B cell (primary cell): ENCODE results near the gene SATB2. TPM values are rescaled to one million over a fixed set of nuclear protein-coding genes. Genes with fewer than 3 reads are reported as not detected.

Source experiments
- ATAC-seq: fragments of 200-7000 bp; cut with Tn5 transposase; one replicate; pipeline ENCODE4 v1.10.0; 2021; ENCODE audit warnings: low read depth, mild to moderate bottlenecking, moderate number of reproducible peaks, moderate library complexity
- CTCF ChIA-PET: fragments of 350-600 bp; sonication (Branson Sonifier 250); formaldehyde crosslinking; loops from one replicate; lab custom pipeline; 2021; ENCODE audit warnings: antibody characterized with exemption, inconsistent platforms; lab: Charles Lee
- POLR2A ChIA-PET: fragments of 350-600 bp; sonication (Branson Sonifier 250); formaldehyde crosslinking; loops from one replicate; lab custom pipeline; 2021; ENCODE audit warnings: antibody characterized with exemption; lab: Charles Lee
- DNase-seq: peaks from one replicate; pipeline ENCODE4 v3.0.0; 2013
- H2AFZ ChIP-seq: 2 replicates; pipeline ENCODE4 v1.6.1; 2012; ENCODE audit warnings: mild to moderate bottlenecking, low read depth, low read length; ENCODE audit not compliant: insufficient read depth, poor library complexity, severe bottlenecking
- H3K27ac ChIP-seq, 2 donors: 1 replicate in 1 of 2; 2 replicates in 1 of 2; pipeline ENCODE4 v1.5.1; 2012 to 2013; ENCODE audit warnings: low read length in 2 of 2, mild to moderate bottlenecking in 2 of 2, moderate library complexity in 1 of 2
- H3K27me3 ChIP-seq, 4 experiments: fragments of 200-600 bp in 1 of 4; sonication (generic) in 1 of 4; replicated peaks in 1 of 4; 1 replicate in 2 of 4; 2 replicates in 2 of 4; pipeline versions ENCODE4 v1.6.1 to v1.7.0; 2013 to 2016; ENCODE audit warnings: low read length in 3 of 4, mild to moderate bottlenecking in 2 of 4, mixed read lengths in 1 of 4, moderate library complexity in 1 of 4; ENCODE audit not compliant: insufficient read depth in 4 of 4, control insufficient read depth in 3 of 4; ENCODE audit errors: control extremely low read depth in 1 of 4
- H3K36me3 ChIP-seq, 2 experiments: replicated peaks in 1 of 2; 1 replicate in 1 of 2; 2 replicates in 1 of 2; pipeline versions ENCODE4 v1.6.1 to v1.7.1; 2013; ENCODE audit warnings: low read length in 1 of 2; ENCODE audit not compliant: insufficient read depth in 2 of 2, control insufficient read depth in 1 of 2; ENCODE audit errors: control extremely low read depth in 1 of 2, extremely low read depth in 1 of 2
- H3K4me1 ChIP-seq, 2 donors: fragments of 200-600 bp in 1 of 2; sonication (generic) in 1 of 2; 1 replicate in 1 of 2; 2 replicates in 1 of 2; pipeline versions ENCODE4 v1.5.1 to v1.6.1; 2013 to 2017; ENCODE audit warnings: low read length in 2 of 2; ENCODE audit not compliant: control insufficient read depth in 2 of 2, insufficient read depth in 2 of 2
- H3K4me2 ChIP-seq: replicated peaks from 2 replicates; pipeline ENCODE3; 2012; ENCODE audit warnings: mild to moderate bottlenecking, low read depth, low read length; ENCODE audit not compliant: poor library complexity, severe bottlenecking
- H3K4me3 ChIP-seq, 5 experiments: fragments of 200-600 bp in 1 of 5; sonication (generic) in 1 of 5; 1 replicate in 3 of 5; 2 replicates in 2 of 5; pipeline versions ENCODE4 v1.5.1 to v1.7.0; 2011 to 2016; ENCODE audit warnings: low read length in 4 of 5, mild to moderate bottlenecking in 4 of 5, low read depth in 2 of 5, control low read depth in 1 of 5, moderate library complexity in 1 of 5; ENCODE audit not compliant: insufficient read depth in 1 of 5; ENCODE audit errors: control extremely low read depth in 1 of 5, extremely low read depth in 1 of 5
- H3K79me2 ChIP-seq: fragments of 200-600 bp; sonication (generic); one replicate; pipeline ENCODE4 v1.6.0; 2016; ENCODE audit warnings: low read length; ENCODE audit not compliant: control insufficient read depth, insufficient read depth
- H3K9ac ChIP-seq: fragments of 200-600 bp; sonication (generic); 2 replicates; pipeline ENCODE4 v1.6.1; 2017; ENCODE audit warnings: mild to moderate bottlenecking, low read length, moderate library complexity
- H3K9me3 ChIP-seq, 3 donors: one replicate each; pipeline versions ENCODE4 v1.6.1 to v1.7.1; 2013; ENCODE audit warnings: low read length in 2 of 3; ENCODE audit not compliant: control insufficient read depth in 2 of 3, insufficient read depth in 1 of 3; ENCODE audit errors: control extremely low read depth in 1 of 3
- H4K20me1 ChIP-seq: 2 replicates; pipeline ENCODE4 v1.6.0; 2012; ENCODE audit warnings: mild to moderate bottlenecking, low read length; ENCODE audit not compliant: insufficient read depth, control insufficient read depth, poor library complexity, severe bottlenecking
- H3K27ac Mint-ChIP-seq: one replicate; pipeline ENCODE4 v1.8.0; 2021; ENCODE audit warnings: mixed read lengths
- H3K27me3 Mint-ChIP-seq: one replicate; pipeline ENCODE4 v1.8.0; 2021; ENCODE audit warnings: mixed read lengths
- H3K4me1 Mint-ChIP-seq: one replicate; pipeline ENCODE4 v1.8.0; 2021; ENCODE audit warnings: mixed read lengths
- H3K4me3 Mint-ChIP-seq: one replicate; pipeline ENCODE4 v1.8.0; 2021; ENCODE audit warnings: mixed read lengths
- H3K9me3 Mint-ChIP-seq: one replicate; pipeline ENCODE4 v1.8.0; 2022; ENCODE audit warnings: mixed read lengths; ENCODE audit not compliant: insufficient read depth
- EZH2 ChIP-seq: IDR thresholded peaks from 2 replicates; pipeline ENCODE4 v1.6.1; 2012; ENCODE audit warnings: borderline replicate concordance, low read depth, mild to moderate bottlenecking, moderate library complexity, low read length; ENCODE audit not compliant: insufficient read depth, poor library complexity, severe bottlenecking
- WGBS: methylation state at CpG from one replicate; pipeline ENCODE4 v1.1.5; 2013; ENCODE audit warnings: missing lambda C conversion rate; ENCODE audit not compliant: insufficient coverage; 5-methylcytosine and 5-hydroxymethylcytosine counted together
- intact Hi-C: fragments of 100-400 bp; cut with micrococcal nuclease; formaldehyde crosslinking; loops from one replicate; pipeline ENCODE4 v1.10.0; 2022
- polyA plus RNA-seq: library from polyadenylated mRNA; depleted of rRNA; stranded (reverse); fragments of >200 nt; gene quantifications from 2 replicates; pipeline ENCODE4 v1.2.3, GENCODE V29; 2012
- total RNA-seq, 2 donors: library from RNA; stranded (reverse); fragments of 120-200 nt in 1 of 2; gene quantifications; 1 replicate in 1 of 2; 2 replicates in 1 of 2; pipeline versions ENCODE4 v1.2.3 to v1.2.4, GENCODE V29; 2013 to 2022
- TF ChIP-seq, protein P1 (sequence below): fragments of 200-600 bp; IDR thresholded peaks from one replicate; pipeline ENCODE4 v1.8.0; 2022; ENCODE audit warnings: antibody characterized with exemption, mild to moderate bottlenecking

Gene SATB2
- total and polyA plus RNA-seq, 2 donors (not counting 1 experiment from before 2014, with no cell fraction given) = 0.13 to 0.49 TPM

DNA sequence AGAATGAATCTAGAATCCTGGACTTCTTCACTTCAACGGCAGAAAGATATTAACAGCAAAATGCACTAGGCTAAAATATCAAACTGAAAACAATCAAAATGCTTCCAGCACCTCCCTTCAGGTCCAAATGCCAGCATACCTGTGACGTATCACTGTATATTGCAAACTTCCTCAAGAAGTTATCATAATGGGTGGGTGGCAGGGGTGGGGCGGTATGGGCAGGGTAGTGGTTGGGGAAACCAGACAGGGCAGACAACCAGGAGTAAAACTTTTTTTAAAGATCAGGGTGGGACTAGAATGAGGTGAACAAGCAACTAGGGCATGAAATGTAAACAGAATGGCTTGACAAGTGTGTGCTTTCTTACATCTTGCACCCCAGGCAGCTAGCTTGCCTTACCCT, 140.9 kb downstream of the SATB2 start:
- Histone ChIP-seq H2AFZ (no peak overlapping the region), H3K4me2 (no peak overlapping the region), H3K79me2 (no peaks in the 10 kb centered on the region), H3K27ac (no peak overlapping the region), H3K4me1 (no peaks in the 10 kb centered on the region), H3K36me3 (no peaks in the 10 kb centered on the region), H3K4me3 (no peak overlapping the region), H3K9me3 (no peaks in the 10 kb centered on the region), H3K9ac (no peak overlapping the region), H3K27me3 (no peaks in the 10 kb centered on the region), H4K20me1 (no peaks in the 10 kb centered on the region)
- POLR2A ChIA-PET = no interaction called here
- no peak for TF ChIP-seq EZH2
- TF ChIP-seq, protein P1, sequence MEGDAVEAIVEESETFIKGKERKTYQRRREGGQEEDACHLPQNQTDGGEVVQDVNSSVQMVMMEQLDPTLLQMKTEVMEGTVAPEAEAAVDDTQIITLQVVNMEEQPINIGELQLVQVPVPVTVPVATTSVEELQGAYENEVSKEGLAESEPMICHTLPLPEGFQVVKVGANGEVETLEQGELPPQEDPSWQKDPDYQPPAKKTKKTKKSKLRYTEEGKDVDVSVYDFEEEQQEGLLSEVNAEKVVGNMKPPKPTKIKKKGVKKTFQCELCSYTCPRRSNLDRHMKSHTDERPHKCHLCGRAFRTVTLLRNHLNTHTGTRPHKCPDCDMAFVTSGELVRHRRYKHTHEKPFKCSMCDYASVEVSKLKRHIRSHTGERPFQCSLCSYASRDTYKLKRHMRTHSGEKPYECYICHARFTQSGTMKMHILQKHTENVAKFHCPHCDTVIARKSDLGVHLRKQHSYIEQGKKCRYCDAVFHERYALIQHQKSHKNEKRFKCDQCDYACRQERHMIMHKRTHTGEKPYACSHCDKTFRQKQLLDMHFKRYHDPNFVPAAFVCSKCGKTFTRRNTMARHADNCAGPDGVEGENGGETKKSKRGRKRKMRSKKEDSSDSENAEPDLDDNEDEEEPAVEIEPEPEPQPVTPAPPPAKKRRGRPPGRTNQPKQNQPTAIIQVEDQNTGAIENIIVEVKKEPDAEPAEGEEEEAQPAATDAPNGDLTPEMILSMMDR = no peak
- no peak overlapping the region for H3K4me3 Mint-ChIP-seq
- WGBS = 90% methylated on average over 2 of the region's 3 CpGs
- ATAC-seq (no peak), DNase-seq (no peak)
- H3K4me1 Mint-ChIP-seq = no peaks in the 10 kb centered on the region
- CTCF ChIA-PET = no interaction called here
- intact Hi-C loops = no loop called here
- peaks cover 2% of the 10 kb centered on the region for H3K9me3 Mint-ChIP-seq
- H3K27ac Mint-ChIP-seq = no peak overlapping the region
- no peaks in the 10 kb centered on the region for H3K27me3 Mint-ChIP-seq

DNA sequence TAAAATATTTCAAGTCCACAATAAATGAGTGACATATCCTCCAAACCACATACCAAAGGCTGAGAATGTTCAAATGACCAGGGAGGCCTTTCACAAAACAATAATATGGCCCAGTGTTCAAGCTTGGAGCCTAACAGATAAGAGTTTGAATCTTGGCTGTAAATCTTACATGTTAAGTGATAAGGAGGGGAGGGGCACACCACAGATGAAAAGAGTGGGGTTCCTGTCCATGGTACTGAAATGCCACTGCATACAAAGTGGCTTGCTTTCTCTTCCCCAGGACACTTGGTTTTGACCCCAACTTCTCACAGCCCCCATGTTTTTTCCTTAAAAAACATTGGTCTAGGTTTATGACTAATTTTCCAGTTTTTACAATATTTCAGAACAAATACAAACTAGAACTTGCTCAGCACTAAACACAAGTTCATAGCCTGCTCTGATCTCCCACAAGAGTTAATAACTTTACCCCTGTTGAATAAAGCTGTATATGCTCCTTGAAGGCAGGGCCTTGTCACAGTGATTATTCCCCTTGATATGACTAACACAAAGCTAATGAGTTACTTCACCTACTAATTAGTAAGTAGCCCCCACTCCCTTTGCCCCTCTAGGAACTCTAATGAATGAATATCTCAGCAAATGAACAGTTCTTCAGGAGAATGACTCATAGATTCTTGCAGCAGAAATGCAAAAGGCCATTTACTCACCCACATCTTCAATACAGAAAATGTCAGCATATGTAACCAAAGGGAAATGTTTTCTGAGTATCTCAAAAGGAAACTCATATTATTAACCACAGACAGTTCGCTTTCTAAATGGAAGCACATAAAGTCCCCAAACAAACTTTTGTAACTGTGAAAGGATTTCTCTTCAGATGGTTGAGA, 142.2 kb downstream of the SATB2 start:
- Histone ChIP-seq H3K27me3 (no peaks in the 10 kb centered on the region), H3K4me1 (no peaks in the 10 kb centered on the region), H3K9me3 (no peaks in the 10 kb centered on the region), H3K79me2 (no peaks in the 10 kb centered on the region), H4K20me1 (no peaks in the 10 kb centered on the region), H3K4me3 (no peak overlapping the region), H3K4me2 (no peak overlapping the region), H2AFZ (no peak overlapping the region), H3K9ac (no peak overlapping the region), H3K36me3 (no peaks in the 10 kb centered on the region), H3K27ac (no peak overlapping the region)
- no peak for DNase-seq
- no peaks in the 10 kb centered on the region for H3K27me3 Mint-ChIP-seq
- no peaks in the 10 kb centered on the region for H3K4me1 Mint-ChIP-seq
- whole genome bisulfite sequencing = no CpG with 5 or more reads among the region's 1 CpG
- no peak overlapping the region for H3K4me3 Mint-ChIP-seq
- POLR2A ChIA-PET = no interaction called here
- ATAC-seq = no peak
- TF ChIP-seq, protein P1 = no peak
- TF ChIP-seq EZH2 = no peak
- no peak overlapping the region for H3K27ac Mint-ChIP-seq
- CTCF ChIA-PET = no interaction called here
- H3K9me3 Mint-ChIP-seq = peaks cover 2% of the 10 kb centered on the region
- intact Hi-C loops = no loop called here
